Upper lobe of left lung (tissue), 6 donors: ENCODE data around the gene SPDEF. TPM values are rescaled to one million over a fixed set of nuclear protein-coding genes. Genes with fewer than 3 reads are reported as not detected.

Experiments
- ATAC-seq, 2 donors: fragments of 200-7000 bp; cut with Tn5 transposase; one replicate each; pipeline ENCODE4 v1.9.1; 2022; ENCODE audit warnings: mild to moderate bottlenecking in 2 of 2, moderate library complexity in 2 of 2; ENCODE audit not compliant: low FRiP score in 2 of 2
- DNase-seq, 2 donors: peaks; one replicate each; pipeline ENCODE4 v3.0.0-alpha.2; 2019 to 2020
- H3K27ac ChIP-seq, 4 donors: fragments of 200-600 bp; sonication (generic); one replicate each; pipeline ENCODE4 v1.5.1; 2016 to 2019
- H3K27me3 ChIP-seq, 4 donors: fragments of 200-600 bp; sonication (generic); one replicate each; pipeline ENCODE4 v1.5.1; 2017 to 2019
- H3K36me3 ChIP-seq, 4 donors: fragments of 200-600 bp; sonication (generic); one replicate each; pipeline ENCODE4 v1.5.1; 2016 to 2019
- H3K4me1 ChIP-seq, 4 donors: fragments of 200-600 bp; sonication (generic); one replicate each; pipeline ENCODE4 v1.5.1; 2018 to 2019
- H3K4me3 ChIP-seq, 4 donors: fragments of 200-600 bp; sonication (generic); one replicate each; pipeline ENCODE4 v1.5.1; 2017 to 2019; ENCODE audit warnings: mild to moderate bottlenecking in 2 of 4, moderate library complexity in 1 of 4
- H3K9me3 ChIP-seq, 4 donors: fragments of 200-600 bp; sonication (generic); one replicate each; pipeline ENCODE4 v1.5.1; 2018 to 2019
- CTCF ChIP-seq, 6 experiments: fragments of 450-650 bp in 4 of 6; fragments of 200-600 bp in 2 of 6; sonication (generic) in 2 of 6; IDR thresholded peaks; one replicate each; pipeline ENCODE4 v1.5.1; 2016 to 2019; ENCODE audit warnings: antibody characterized with exemption in 6 of 6
- EP300 ChIP-seq, 4 donors: sonication (generic); formaldehyde crosslinking; IDR thresholded peaks; one replicate each; pipeline ENCODE4 v1.5.1; 2017; ENCODE audit warnings: antibody characterized with exemption in 4 of 4, control low read depth in 2 of 4
- POLR2A ChIP-seq, 4 donors: fragments of 450-650 bp; IDR thresholded peaks; one replicate each; pipeline ENCODE4 v1.5.1; 2016 to 2017; ENCODE audit warnings: antibody characterized with exemption in 4 of 4, mild to moderate bottlenecking in 2 of 4
- POLR2AphosphoS5 ChIP-seq, 2 donors: sonication (generic); formaldehyde crosslinking; IDR thresholded peaks; one replicate each; pipeline ENCODE4 v1.5.1; 2017; ENCODE audit warnings: antibody characterized with exemption in 2 of 2
- WGBS, 2 donors: methylation state at CpG; one replicate each; pipeline ENCODE4 v1.1.5; 2017 to 2018; 5-methylcytosine and 5-hydroxymethylcytosine counted together
- total RNA-seq, 6 donors: library from RNA; depleted of rRNA in 4 of 6; stranded (reverse); fragments of >200 nt in 4 of 6; gene quantifications; one replicate each; pipeline versions ENCODE4 v1.1.0 to v1.2.1, GENCODE V29; 2016 to 2021
- donor health status: DM: no; HTN: no; CAD: no; lungs with moderate emphysema.
- donor health status: DM: no; HTN: yes; CAD: no; lungs with severe emphysema.

Gene SPDEF
- total RNA-seq, 6 donors from 2014 or later, result 0.61 to 5.2 (median 3.8) TPM

GRCh38 chr6:34572585-34572984 is 16.5 kb upstream of the SPDEF start:
- no peak for TF ChIP-seq POLR2AphosphoS5 (IDR thresholded peaks at IDR 0.05)
- no peak for TF ChIP-seq EP300 (IDR thresholded peaks at IDR 0.05)
- ATAC-seq (no peak), DNase-seq (no peak)
- H3K9me3 ChIP-seq, result no peaks in the 10 kb centered on the region
- 88 to 94% methylated on average over 5 to 6 of the region's 6 CpGs for WGBS, 2 donors
- H3K27ac ChIP-seq, result no peak overlapping the region
- no peaks in the 10 kb centered on the region for H3K36me3 ChIP-seq
- no peaks in the 10 kb centered on the region for H3K4me1 ChIP-seq
- no peaks in the 10 kb centered on the region for H3K27me3 ChIP-seq
- no peak overlapping the region for H3K4me3 ChIP-seq

- Histone ChIP-seq H3K36me3 (no peaks in the 10 kb centered on the region), H3K4me3 (no peak overlapping the region), H3K9me3 (no peaks in the 10 kb centered on the region), H3K4me1 (no peaks in the 10 kb centered on the region), H3K27me3 (no peaks in the 10 kb centered on the region), H3K27ac (no peak overlapping the region)
- WGBS, 2 donors, result 64 to 77% methylated on average over 13 to 16 of the region's 16 CpGs
- ATAC-seq (no peak), DNase-seq (no peak)
- no peak for TF ChIP-seq POLR2A (IDR thresholded peaks at IDR 0.05)
Measured at GRCh38 chr6:34572021-34572420, 15.9 kb upstream of the SPDEF start.

GRCh38 chr6:34571388-34571787 is 15.3 kb upstream of the SPDEF start:
- Histone ChIP-seq H3K27me3 (no peaks in the 10 kb centered on the region), H3K27ac (no peak overlapping the region), H3K9me3 (no peaks in the 10 kb centered on the region), H3K4me3 (no peak overlapping the region), H3K36me3 (no peaks in the 10 kb centered on the region), H3K4me1 (no peaks in the 10 kb centered on the region)
- DNase-seq (no peak), ATAC-seq (no peak)
- TF ChIP-seq POLR2A (IDR thresholded peaks at IDR 0.05) (no peak), POLR2AphosphoS5 (IDR thresholded peaks at IDR 0.05) (no peak), EP300 (IDR thresholded peaks at IDR 0.05) (no peak), CTCF (IDR thresholded peaks at IDR 0.05) (no peak)
- WGBS, 2 donors, result 72 to 86% methylated on average over 9 of the region's 9 CpGs

- Histone ChIP-seq H3K36me3 (no peaks in the 10 kb centered on the region), H3K4me3 (no peak overlapping the region), H3K9me3 (no peaks in the 10 kb centered on the region), H3K27ac (no peak overlapping the region), H3K4me1 (no peaks in the 10 kb centered on the region), H3K27me3 (no peaks in the 10 kb centered on the region)
- TF ChIP-seq POLR2A (IDR thresholded peaks at IDR 0.05), result no peak
- TF ChIP-seq POLR2AphosphoS5 (IDR thresholded peaks at IDR 0.05), result no peak
- no peak for TF ChIP-seq EP300 (IDR thresholded peaks at IDR 0.05)
- ATAC-seq (no peak), DNase-seq (no peak)
- 68 to 71% methylated on average over 21 of the region's 21 CpGs for WGBS, 2 donors
Measured at GRCh38 chr6:34570066-34570833, 14.1 kb upstream of the SPDEF start.

GRCh38 chr6:34569361-34569973 is 13.3 kb upstream of the SPDEF start:
- ATAC-seq (no peak), DNase-seq (no peak)
- Histone ChIP-seq H3K9me3 (no peaks in the 10 kb centered on the region), H3K4me1 (no peaks in the 10 kb centered on the region), H3K4me3 (no peak overlapping the region), H3K36me3 (no peaks in the 10 kb centered on the region), H3K27ac (no peak overlapping the region), H3K27me3 (no peaks in the 10 kb centered on the region)
- no peak for TF ChIP-seq CTCF (IDR thresholded peaks at IDR 0.05)
- no peak for TF ChIP-seq EP300 (IDR thresholded peaks at IDR 0.05)
- 76 to 82% methylated on average over 5 of the region's 5 CpGs for WGBS, 2 donors

- Histone ChIP-seq H3K27me3 (no peaks in the 10 kb centered on the region), H3K4me3 (no peak overlapping the region), H3K36me3 (no peaks in the 10 kb centered on the region), H3K4me1 (no peaks in the 10 kb centered on the region), H3K27ac (no peak overlapping the region), H3K9me3 (no peaks in the 10 kb centered on the region)
- no peak for ATAC-seq
- no peak for DNase-seq
- TF ChIP-seq EP300 (IDR thresholded peaks at IDR 0.05) (no peak), CTCF (IDR thresholded peaks at IDR 0.05) (no peak), POLR2A (IDR thresholded peaks at IDR 0.05) (no peak), POLR2AphosphoS5 (IDR thresholded peaks at IDR 0.05) (no peak)
- WGBS, 2 donors, result 55 to 57% methylated on average over 11 to 12 of the region's 12 CpGs
Measured at GRCh38 chr6:34568341-34569201, 12.4 kb upstream of the SPDEF start.
